ENCODE results near the gene FBN1. TPM values are rescaled to one million over a fixed set of nuclear protein-coding genes. Genes with fewer than 3 reads are reported as not detected.

FBN1 gene
- total RNA-seq, 1 donor from 2014 or later: 78.8 TPM

DNA sequence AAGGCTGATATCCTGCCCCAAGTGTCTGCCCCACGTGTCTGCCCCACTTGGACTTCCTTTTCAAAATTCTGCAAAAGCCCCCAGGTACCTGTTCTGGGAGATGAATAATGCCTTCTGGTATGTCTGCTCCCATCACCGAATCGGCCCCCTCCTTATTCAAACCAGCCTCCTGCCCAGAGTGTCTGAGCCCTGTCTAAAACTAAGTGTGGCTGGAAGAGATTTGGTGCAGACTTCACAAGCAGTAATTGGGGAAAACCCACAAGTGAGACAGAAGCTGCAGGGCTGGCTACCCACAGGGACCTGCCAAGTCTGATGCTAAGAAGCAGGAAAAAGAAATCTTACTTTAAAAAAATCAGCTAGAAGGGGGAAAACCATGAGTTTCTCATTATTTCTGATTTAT is 229.2 kb downstream of the FBN1 start:
- Mint-ChIP-seq H3K4me1 (no peaks in the 10 kb centered on the region), H3K27me3 (ENCODE audit: insufficient read depth, low read depth) (no peaks in the 10 kb centered on the region), H3K27ac (no peak overlapping the region), H3K36me3 (peaks cover 13% of the 10 kb centered on the region), H3K9me3 (no peaks in the 10 kb centered on the region), H3K4me3 (no peak overlapping the region)
- Histone ChIP-seq H3K9ac (no peak overlapping the region), H3K4me2 (no peak overlapping the region), H3K27ac (no peak overlapping the region), H3K27me3 (no peaks in the 10 kb centered on the region), H3F3A (ENCODE audit: low read depth) (no peaks in the 10 kb centered on the region), H3K4me1 (no peaks in the 10 kb centered on the region), H3K79me2 (ENCODE audit: low read depth) (no peaks in the 10 kb centered on the region), H3K4me3 (no peak overlapping the region), H2AFZ (replicated peaks) (no peak overlapping the region), H3K36me3 (no peaks in the 10 kb centered on the region), H3K9me3 (ENCODE audit: low read depth) (no peaks in the 10 kb centered on the region), H4K20me1 (ENCODE audit: low read depth) (no peaks in the 10 kb centered on the region)
- TF ChIP-seq EZH2phosphoT487 (IDR thresholded peaks at IDR 0.05): no peak
- TF ChIP-seq EZH2 (IDR thresholded peaks at IDR 0.05): no peak
- TF ChIP-seq, protein P1, sequence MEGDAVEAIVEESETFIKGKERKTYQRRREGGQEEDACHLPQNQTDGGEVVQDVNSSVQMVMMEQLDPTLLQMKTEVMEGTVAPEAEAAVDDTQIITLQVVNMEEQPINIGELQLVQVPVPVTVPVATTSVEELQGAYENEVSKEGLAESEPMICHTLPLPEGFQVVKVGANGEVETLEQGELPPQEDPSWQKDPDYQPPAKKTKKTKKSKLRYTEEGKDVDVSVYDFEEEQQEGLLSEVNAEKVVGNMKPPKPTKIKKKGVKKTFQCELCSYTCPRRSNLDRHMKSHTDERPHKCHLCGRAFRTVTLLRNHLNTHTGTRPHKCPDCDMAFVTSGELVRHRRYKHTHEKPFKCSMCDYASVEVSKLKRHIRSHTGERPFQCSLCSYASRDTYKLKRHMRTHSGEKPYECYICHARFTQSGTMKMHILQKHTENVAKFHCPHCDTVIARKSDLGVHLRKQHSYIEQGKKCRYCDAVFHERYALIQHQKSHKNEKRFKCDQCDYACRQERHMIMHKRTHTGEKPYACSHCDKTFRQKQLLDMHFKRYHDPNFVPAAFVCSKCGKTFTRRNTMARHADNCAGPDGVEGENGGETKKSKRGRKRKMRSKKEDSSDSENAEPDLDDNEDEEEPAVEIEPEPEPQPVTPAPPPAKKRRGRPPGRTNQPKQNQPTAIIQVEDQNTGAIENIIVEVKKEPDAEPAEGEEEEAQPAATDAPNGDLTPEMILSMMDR (IDR thresholded peaks at IDR 0.05): no peak
- no peak for DNase-seq (ENCODE audit: low spot score)

DNA sequence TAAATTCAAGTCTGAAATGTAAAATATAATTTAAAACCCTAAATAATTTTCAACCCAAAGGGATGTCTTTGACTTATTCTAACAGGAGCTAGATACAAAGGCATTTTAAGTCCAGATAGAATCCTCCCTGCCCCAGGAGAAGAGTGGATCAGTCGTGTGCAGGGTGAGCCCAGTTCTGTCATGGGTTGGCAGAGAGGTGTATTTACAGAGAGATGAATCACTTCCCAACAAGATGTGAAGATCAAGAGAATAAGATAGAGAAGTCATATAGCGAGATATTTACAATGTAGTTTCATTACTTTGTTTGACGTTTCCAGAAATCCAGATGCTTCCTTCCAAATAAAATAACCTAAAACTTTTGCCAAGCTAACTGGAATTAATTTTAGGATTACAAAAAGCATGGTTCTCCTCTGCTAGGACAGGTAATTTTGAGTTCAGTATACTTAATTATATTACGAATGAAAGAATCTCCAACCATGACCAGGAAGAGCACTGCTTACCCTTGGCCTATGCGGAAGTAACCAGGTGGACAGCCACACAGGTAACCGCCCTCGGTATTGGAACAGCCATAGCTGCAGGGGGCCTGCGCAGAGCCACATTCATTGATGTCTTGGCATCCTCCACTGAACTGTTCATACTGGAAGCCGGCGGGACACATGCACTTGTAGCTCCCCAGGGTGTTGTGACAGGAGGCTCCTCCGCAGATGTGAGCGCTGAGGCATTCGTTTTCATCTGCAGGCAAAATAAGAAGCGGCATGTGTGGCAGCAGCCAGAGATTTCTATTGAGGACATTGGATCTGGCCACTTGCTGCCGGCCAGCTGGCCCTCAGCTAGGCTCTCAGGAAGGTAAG is 230.2 kb downstream of the FBN1 start:
- Mint-ChIP-seq H3K36me3 (peaks cover 16% of the 10 kb centered on the region), H3K27ac (no peak overlapping the region), H3K4me1 (no peaks in the 10 kb centered on the region), H3K4me3 (no peak overlapping the region), H3K27me3 (ENCODE audit: insufficient read depth, low read depth) (no peaks in the 10 kb centered on the region), H3K9me3 (no peaks in the 10 kb centered on the region)
- no peak overlapping the region for H3K4me2 ChIP-seq
- H2AFZ ChIP-seq (replicated peaks): no peak overlapping the region
- H3K9ac ChIP-seq: no peak overlapping the region
- TF ChIP-seq, protein P1 (IDR thresholded peaks at IDR 0.05): no peak
- no peak for TF ChIP-seq EZH2 (IDR thresholded peaks at IDR 0.05)
- TF ChIP-seq EZH2phosphoT487 (IDR thresholded peaks at IDR 0.05): no peak
- no peak overlapping the region for H3K27ac ChIP-seq
- no peaks in the 10 kb centered on the region for H3K79me2 ChIP-seq (ENCODE audit: low read depth)
- H3K4me3 ChIP-seq: no peak overlapping the region
- H3F3A ChIP-seq (ENCODE audit: low read depth): no peaks in the 10 kb centered on the region
- no peak for DNase-seq (ENCODE audit: low spot score)
- no peaks in the 10 kb centered on the region for H3K27me3 ChIP-seq
- no peaks in the 10 kb centered on the region for H4K20me1 ChIP-seq (ENCODE audit: low read depth)
- H3K4me1 ChIP-seq: no peaks in the 10 kb centered on the region
- no peaks in the 10 kb centered on the region for H3K9me3 ChIP-seq (ENCODE audit: low read depth)
- no peaks in the 10 kb centered on the region for H3K36me3 ChIP-seq

DNA sequence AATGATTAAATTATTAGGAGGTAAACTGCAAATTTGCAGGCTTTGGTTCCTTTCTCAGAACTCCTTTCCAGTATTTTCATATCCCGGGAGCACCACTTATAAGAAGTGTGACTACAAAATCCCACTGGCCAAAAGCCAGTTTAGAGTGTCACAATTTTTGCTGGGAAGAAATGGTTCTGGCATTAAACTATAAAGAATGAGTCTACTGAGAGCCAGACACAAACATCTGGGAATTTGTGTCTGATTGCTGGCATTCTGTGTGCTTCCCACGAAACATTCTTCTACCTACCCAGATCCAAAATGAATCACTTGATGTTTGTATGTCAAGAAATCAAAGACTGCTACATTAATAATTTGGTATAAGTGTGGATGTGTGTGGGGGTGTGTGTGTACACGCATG is 231.5 kb downstream of the FBN1 start:
- no peaks in the 10 kb centered on the region for H3K4me1 ChIP-seq
- Mint-ChIP-seq H3K4me1 (no peaks in the 10 kb centered on the region), H3K36me3 (peaks cover 16% of the 10 kb centered on the region), H3K4me3 (no peak overlapping the region), H3K9me3 (no peaks in the 10 kb centered on the region), H3K27ac (no peak overlapping the region), H3K27me3 (ENCODE audit: insufficient read depth, low read depth) (no peaks in the 10 kb centered on the region)
- TF ChIP-seq EZH2 (IDR thresholded peaks at IDR 0.05) (no peak), EZH2phosphoT487 (IDR thresholded peaks at IDR 0.05) (no peak)
- TF ChIP-seq, protein P1 (IDR thresholded peaks at IDR 0.05): no peak
- H3K9me3 ChIP-seq (ENCODE audit: low read depth): no peaks in the 10 kb centered on the region
- H3K27ac ChIP-seq: no peak overlapping the region
- no peak overlapping the region for H3K4me3 ChIP-seq
- no peaks in the 10 kb centered on the region for H3K79me2 ChIP-seq (ENCODE audit: low read depth)
- H3K27me3 ChIP-seq: no peaks in the 10 kb centered on the region
- no peak overlapping the region for H3K4me2 ChIP-seq
- H3K36me3 ChIP-seq: no peaks in the 10 kb centered on the region
- no peaks in the 10 kb centered on the region for H3F3A ChIP-seq (ENCODE audit: low read depth)
- no peak overlapping the region for H2AFZ ChIP-seq (replicated peaks)
- H3K9ac ChIP-seq: no peak overlapping the region
- H4K20me1 ChIP-seq (ENCODE audit: low read depth): no peaks in the 10 kb centered on the region
- no peak for DNase-seq (ENCODE audit: low spot score)

Measured in neural progenitor cell (in vitro differentiated cells).